ENCODE results near the gene ARID3A. TPM values are rescaled to one million over a fixed set of nuclear protein-coding genes. Genes with fewer than 3 reads are reported as not detected.
"Not testable (repeated sequence)": the region's sequence is repeated elsewhere in the genome, so short reads cannot be mapped to it uniquely, and the experiment has no call there.

ARID3A gene
- polyA plus RNA-seq, 3 donors = 3.6 to 8.2 (median 8.0) TPM

DNA sequence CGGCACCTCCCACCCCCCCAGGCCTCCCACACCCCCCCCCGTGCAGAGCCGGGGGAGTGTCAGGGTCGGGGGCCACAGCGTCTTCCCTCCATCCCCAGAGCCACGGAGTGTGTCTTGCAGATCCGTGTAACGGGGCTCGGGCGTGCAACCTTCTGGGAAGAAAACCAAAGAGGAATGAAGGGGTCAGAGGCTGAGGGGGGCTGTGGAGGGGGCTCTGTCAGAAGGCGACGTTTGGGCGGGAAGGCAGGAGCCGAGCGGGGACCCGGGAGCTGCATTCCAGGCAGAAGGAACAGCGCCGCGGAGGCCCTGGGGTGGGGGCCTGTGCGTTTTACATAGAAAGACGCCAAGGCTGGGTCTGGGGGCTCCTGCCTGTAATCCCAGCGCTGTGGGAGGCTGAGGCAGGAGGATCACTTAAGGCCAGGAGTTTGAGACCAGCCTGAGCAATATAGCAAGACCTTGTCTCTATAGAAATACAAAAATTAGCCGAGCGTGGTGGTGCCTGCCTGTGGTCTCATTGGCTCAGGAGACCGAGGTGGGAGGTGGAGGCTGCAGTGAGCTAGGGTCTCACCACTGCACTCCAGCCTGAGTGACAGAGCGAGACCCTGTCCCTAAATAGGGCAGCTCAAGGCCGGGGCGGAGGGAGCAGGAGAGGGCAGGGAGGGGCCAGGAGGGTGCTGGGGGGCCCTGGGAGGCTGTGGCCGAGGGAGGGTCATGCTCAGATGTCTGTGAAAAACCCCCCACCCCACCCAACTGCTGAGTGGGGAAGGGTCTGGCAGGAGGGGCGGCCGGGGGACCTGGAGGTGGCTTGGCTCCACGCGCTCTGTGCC lies 27.8 kb downstream of the ARID3A start:
- H3K27ac ChIP-seq (ENCODE audit: low read depth, low read length) = no peak overlapping the region
- 51 to 65% (median 56%) methylated on average over 31 to 33 of the region's 33 CpGs for WGBS, 3 donors

DNA sequence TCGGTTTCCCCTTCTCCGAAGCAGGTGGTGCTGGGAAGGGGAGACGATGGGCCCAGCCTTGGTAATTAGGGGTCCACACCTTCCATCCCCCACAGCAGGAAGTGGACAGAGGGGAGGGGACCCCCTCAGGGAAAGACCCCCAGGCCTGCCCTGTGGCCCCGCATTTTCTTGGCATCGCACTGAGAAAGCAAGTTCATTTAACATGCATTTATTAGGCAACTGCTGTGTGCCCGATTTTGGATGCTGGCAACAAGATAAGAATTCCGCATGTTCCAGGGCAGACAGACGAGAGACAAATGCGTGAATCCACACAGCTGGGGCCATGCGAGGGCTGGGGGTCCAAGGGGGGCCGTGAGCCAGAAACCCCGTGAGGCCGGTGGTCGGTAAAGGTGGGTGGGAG lies 28.4 kb downstream of the ARID3A start:
- H3K27ac ChIP-seq (ENCODE audit: low read depth, low read length) = no peak overlapping the region
- WGBS, 3 donors = 60 to 86% (median 83%) methylated on average over 14 of the region's 14 CpGs

DNA sequence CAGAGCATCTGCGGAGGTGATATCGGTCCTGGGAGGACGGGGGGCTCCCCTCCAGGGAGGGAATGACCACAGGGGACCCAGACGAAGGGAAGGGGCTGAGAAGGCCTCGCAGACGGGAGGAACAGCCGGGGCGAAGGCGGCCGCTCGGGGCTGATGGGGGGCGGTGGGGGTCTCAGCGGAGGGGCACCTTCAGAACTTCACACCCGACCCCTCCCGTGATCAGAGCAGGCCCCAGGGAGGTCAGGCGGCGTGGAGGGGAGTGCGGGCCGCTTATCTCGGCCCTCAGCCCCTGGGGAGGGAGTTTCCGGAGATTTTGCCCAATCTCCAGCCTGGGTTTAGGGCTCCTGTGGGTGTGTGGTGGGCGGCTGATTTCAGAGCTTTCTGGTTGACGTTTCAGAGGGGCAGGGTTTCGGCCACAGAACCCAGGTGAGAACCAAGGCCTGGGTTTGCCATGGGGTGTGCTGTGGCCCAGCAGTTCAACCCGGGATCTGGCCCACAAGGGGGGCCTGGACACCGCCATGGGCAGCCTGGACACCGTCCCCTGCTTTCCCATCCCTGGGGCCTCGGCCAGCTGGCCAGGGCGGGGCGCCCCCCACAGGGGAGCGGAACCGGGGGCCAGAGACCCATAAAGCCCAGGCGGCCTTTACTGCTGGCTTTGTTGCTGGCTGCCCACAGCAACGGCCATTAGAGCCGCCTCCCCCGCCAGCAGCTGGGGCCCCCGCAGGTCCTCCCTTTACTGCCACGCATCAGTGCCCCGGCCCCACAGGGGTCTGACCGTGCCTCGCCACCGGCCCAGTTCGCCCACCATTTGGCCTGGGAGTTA lies 29.0 kb downstream of the ARID3A start:
- WGBS, 3 donors = 82 to 87% (median 83%) methylated on average over 40 to 43 of the region's 43 CpGs
- H3K27ac ChIP-seq (ENCODE audit: low read depth, low read length) = no peak overlapping the region

DNA sequence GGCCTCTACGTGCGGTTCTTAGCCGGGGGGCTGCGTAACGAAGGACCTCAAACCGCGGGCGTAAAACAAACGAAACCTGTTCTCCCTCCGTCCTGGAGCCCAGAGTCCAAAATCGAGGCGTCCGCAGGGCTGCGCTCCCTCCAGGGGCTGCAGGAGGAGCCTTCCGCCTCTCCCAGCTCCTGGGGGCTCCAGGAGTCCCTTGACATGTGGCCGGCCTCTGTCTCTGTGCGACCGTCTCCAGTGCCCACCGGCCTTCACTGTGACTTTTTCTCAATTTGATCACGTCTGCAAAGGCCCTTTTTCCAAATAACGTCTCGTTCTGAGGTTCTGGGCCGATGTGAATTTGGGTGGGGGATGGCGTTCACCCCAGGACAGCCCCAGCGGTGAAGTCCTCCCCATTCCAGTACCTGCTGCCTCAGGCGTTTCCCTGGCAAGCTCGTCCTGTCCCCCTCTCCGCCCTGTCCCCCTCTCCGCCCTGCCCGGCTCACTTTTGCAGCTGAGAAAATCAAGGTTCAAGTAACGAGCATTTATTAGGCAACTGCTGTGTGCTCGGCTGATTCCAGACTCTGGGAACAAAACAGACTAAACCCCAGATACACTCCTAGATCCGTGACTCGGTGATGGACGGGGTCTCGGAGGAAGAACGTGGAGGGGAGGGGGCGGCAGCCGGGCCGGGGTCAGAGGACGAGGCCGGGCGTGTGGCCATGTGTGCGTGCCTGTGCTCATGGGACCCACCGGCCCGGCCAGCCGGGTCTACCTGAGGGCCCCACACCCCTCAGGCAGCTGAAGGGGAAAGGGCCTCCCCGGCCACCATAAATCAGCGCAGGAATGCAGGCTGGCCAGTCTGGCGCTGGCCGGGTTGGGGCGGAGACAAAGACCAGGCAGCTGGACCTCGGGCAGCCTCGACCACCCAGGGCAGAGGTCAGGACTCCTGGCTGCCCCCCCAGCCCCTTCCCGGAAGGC lies 30.2 kb downstream of the ARID3A start:
- H3K27ac ChIP-seq (ENCODE audit: low read depth, low read length) = no peak overlapping the region
- 78 to 89% (median 84%) methylated on average over 53 to 55 of the region's 55 CpGs for WGBS, 3 donors

DNA sequence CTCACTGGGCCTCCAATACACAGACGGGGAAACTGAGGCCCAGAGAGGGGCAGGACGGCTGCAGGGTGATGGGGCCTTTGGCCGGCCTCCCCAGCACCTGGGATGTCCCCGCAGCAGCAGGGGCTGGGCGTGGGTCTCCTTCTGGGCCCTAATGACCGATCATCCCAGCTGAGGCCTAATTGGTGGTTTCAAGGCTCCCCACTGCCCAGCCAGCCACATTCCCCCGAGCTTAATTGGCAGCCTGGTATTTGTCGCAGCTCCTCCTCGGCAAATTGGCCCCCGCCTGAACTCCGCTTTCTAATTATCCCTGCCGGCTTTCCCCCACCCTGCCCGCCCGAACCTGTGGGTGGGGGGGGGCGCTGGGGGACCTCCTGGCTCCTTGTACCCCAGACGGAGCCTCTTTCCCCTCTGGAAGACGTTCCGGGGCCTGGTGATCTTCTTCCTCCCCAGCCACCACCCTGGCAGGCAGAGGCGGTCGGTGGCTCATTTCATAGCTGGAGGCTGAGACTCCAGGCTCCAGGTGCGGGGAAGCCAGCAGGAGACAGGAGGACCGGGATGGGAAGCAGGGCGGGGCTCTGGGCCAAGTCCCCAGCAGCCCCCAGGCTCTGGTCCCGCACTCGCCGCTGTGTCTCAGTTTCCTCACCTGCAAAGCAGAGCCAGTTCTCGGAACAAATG lies 31.1 kb downstream of the ARID3A start:
- no peak overlapping the region for H3K27ac ChIP-seq (ENCODE audit: low read depth, low read length)
- 63 to 74% (median 64%) methylated on average over 25 to 27 of the region's 27 CpGs for WGBS, 3 donors

DNA sequence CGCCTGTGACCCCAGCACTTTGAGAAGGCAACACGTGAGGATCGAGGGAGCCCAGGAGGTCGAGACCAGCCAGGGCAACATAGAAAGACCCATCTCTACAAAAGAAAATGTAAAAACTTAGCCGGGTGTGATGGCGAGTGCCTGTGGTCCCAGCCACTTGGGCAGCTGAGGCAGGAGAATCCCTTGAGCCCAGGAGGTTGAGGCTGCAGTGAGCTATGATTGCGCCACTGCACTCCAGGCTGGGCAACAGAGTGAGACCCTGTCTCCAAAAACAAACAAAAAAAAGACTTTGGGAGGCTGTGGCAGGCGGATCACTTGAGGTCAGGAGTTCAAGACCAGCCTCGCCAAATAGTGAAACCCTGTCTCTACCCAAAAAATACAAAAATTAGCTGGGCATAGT lies 31.7 kb downstream of the ARID3A start:
- WGBS, 3 donors = 95% methylated on average over 9 of the region's 9 CpGs
- not testable (repeated sequence) for H3K27ac ChIP-seq (ENCODE audit: low read depth, low read length)

DNA sequence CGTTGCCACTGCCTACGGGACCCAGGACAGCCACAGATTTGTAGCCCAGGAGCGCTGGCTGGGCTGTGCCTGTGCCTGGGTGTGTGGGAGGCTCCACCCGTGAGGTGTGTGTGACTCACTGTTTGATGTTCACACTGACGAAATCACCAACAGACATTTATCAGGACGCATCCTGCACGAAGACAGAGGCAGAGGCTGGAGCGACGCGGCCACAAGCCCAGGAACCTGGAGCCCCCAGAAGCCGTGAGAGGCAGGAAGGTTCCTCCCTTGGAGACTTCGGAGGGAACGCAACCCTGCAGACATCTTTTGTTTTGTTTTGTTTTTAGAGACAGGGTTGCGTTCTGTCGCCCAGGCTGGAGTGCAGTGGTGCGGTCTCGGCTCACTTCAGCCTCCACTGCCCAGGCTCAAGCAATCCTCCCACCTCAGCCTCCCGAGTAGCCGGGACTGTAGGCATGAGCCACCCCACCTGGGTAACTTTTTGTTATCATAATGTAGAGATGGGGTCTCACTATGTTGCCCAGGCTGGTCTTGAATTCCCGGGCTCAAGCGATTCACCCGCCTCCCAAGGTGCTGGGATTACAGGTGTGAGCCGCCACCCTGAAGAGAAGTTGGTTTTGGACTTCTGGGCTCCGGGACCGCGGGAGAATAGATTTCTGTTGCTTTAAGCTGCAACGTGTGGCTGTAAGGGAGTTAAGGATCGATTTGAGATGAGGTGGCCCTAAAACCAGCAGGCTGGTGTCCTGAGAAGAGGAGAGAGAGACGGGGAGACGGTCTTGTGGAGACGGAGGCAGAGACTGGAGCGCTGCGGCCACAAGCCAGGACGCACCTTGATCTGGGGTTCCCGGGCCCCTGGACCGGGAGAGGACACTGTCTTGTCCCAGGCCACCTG lies 33.4 kb downstream of the ARID3A start:
- WGBS, 3 donors = 86 to 88% (median 88%) methylated on average over 36 of the region's 36 CpGs
- H3K27ac ChIP-seq (ENCODE audit: low read depth, low read length) = no peak overlapping the region

DNA sequence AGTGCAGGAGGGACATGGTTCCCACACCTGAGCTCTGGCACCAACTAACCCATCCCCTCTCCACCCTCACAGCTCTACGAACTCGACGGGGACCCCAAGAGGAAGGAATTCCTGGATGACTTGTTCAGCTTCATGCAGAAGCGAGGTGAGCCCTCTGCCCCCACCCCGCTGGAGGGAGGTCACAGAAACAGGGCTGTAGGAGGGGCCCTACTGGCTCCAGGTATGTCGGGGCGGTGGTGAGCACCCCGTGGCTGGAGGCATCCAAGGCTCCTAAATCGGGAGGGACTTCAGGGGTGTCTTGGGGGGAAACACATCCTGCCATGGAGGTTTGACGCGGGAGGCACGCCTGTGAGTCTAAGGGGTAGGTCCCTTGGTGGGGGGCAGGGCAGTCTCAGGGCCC lies 34.2 kb downstream of the ARID3A start:
- H3K27ac ChIP-seq (ENCODE audit: low read depth, low read length) = no peak overlapping the region
- WGBS, 3 donors = 62 to 69% (median 67%) methylated on average over 12 of the region's 12 CpGs

DNA sequence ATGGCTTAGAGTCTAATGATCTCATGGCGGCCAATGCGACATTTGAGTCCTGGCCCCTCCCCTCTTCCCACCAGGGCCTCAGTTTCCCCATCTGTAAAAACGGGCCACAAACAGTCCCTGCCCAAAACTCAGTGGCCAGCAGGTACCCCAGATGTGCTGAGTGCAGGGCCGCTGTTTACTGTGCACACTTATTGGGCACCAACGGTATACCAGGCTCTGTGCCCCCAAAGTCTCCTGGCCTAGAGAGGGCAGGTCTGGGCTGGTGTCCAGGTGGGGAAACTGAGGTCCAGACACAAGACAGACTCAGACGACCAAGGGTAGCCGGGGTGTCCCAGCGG lies 34.7 kb downstream of the ARID3A start:
- no peak overlapping the region for H3K27ac ChIP-seq (ENCODE audit: low read depth, low read length)
- 74 to 87% (median 77%) methylated on average over 8 of the region's 8 CpGs for WGBS, 3 donors

DNA sequence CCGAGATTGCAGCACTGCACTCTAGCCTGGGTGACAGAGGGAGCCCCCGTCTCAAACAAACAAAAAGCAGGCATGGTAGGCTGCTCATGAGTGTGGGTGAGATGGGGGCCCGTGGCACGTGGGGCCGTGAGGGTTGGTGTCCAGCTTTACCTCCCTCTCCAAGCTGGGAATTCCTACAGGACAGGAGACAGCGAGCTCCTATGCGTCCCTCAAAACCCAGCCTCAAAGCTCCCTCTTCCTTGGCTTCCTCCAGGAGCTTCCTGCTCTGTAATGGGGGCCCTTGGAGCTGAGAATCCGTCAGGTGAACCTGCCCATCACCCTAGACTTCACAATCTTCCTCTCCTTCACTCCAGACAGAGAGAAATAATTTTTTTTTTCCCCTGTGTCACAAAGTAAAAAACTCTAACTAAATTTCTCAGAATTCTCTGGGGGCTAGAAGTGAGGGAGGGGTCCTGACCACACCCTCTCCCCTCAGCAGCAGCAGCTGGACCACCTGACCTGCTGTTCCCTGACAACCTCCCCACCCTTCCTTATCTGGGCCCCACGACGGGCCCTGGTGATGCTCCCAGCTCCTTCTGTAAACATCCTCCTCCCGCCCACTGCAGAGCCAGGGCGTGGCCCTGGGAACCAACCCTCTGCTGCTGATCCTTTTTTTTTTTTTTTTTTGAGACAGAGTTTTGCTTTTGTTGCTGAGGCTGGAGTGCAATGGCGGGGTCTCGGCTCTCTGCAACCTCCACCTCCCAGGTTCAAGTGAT lies 36.2 kb downstream of the ARID3A start:
- H3K27ac ChIP-seq (ENCODE audit: low read depth, low read length) = no peak overlapping the region
- WGBS, 3 donors = 69 to 77% (median 73%) methylated on average over 14 of the region's 14 CpGs

DNA sequence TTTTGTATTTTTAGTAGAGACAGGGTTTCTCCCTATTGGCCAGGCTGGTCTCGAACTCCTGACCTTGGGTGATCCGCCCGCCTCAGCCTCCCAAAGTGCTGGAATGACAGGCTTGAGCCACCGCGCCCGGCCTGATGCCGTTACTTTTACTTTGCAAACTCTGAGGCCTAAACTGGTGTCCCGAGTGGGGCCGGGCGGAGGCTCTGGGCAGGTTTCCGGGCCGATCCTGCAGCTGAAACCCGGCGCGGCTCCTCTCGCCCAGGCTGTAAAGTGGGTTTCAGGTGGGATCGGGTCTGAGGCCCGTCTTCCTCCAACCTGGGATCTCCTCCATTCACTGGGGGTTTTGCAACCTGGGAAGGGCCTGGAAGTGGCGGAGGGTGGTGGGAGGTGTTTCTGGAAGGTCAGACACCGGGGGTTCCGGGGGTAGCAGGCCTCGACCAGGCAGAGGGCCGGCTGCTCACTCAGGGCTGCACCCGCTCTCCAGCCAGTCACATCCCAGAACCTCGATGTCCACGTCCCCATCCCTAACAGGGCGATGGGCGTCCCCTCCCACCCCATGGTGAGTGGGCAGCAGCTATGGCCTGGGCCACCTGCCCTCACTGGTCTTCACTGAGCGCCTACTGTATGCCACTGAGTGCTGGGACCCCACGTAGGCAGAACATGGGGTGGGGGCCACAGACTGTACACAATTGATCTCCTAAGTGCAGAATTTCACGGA lies 37.0 kb downstream of the ARID3A start:
- WGBS, 3 donors = 88 to 91% (median 88%) methylated on average over 31 of the region's 31 CpGs
- no peak overlapping the region for H3K27ac ChIP-seq (ENCODE audit: low read depth, low read length)

DNA sequence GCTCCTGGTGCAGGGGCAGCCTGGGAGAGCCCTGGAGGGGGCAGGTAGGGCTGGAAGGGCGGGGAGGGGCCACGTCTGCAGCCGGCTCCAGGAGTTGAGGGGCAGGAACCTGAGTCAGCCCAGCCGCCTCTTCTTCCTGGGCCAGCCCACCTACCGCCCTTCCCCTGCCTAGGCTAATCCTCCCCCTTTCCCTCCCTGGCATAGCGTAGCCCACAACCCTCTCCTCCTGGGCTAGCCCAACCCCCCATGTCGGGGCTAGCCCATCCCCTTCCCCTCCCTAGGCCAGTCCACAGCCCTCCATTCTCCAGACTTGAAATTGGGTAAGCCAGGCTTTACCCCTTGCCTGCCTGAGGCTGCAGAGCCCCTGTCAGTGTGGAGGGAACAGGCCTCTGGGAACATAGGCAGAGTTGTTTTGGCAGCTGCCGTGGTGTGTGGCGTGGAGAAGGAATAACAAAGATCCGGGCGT lies 37.7 kb downstream of the ARID3A start:
- 80 to 93% (median 81%) methylated on average over 10 to 11 of the region's 11 CpGs for WGBS, 3 donors
- no peak overlapping the region for H3K27ac ChIP-seq (ENCODE audit: low read depth, low read length)

DNA sequence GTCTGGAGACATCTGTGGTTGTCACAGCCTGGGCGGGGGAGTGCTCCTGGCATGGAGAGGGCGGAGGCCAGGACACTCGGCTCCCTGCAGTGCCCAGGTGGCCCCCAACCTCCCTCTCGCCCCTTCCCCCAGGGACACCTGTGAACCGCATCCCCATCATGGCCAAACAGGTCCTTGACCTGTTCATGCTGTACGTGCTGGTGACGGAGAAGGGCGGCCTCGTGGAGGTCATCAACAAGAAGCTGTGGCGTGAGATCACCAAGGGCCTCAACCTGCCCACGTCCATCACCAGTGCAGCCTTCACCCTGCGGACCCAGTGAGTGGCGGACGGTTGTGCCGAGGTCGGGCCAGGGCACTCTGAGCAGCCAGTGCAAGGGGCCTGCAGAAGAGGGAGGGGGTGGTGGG lies 38.3 kb downstream of the ARID3A start:
- WGBS, 3 donors = 95% methylated on average over 16 of the region's 16 CpGs
- no peak overlapping the region for H3K27ac ChIP-seq (ENCODE audit: low read depth, low read length)

DNA sequence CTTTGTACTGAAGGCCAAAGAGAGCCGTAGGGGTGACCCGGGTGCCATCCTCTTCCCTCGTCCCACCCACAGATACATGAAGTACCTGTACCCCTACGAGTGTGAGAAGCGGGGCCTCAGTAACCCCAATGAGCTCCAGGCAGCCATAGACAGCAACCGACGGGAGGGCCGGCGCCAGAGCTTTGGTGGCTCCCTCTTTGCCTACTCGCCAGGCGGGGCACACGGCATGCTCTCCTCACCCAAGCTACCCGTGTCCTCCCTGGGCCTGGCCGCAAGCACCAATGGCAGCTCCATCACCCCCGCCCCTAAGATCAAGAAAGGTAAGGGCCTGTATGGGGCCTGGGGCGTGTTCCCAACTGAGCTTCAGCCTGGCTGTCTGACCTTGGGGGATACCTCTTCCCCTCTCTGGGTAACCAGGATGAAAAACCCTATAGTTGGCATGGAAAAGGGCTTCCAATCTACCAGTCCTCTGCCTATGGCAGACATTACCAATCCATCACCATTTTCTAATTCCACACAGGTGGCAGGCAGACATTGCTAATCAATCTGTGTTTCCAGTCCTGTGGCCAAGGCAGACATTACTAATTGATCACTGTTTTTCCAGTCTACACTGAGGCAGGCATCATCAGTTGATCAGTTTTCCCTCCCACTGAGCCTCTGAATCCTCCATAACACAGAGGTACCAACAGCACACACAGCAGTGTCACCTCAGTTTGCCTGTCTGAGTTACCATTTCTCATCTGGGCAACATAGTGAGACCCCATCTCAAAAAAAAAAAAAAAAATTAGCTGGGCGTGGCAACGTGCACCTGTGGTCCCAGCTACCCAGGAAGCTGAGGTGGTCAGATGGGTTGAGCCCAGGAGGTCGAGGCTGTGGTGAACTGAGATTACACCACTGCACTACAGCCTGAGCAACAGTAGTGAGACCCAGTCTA lies 39.2 kb downstream of the ARID3A start:
- H3K27ac ChIP-seq (ENCODE audit: low read depth, low read length) = no peak overlapping the region
- 96 to 99% (median 98%) methylated on average over 19 of the region's 19 CpGs for WGBS, 3 donors
